A673 (cell line): ENCODE measurements around the gene PPP1R16B.

Experiments used
- EZH2 ChIP-seq: fragments of 200-600 bp; sonication (generic); IDR thresholded peaks from 2 replicates; pipeline ENCODE4 v1.6.1; 2017; ENCODE audit warnings: borderline replicate concordance, low read depth, mild to moderate bottlenecking, mixed read lengths, antibody characterized with exemption, low read length; ENCODE audit not compliant: poor library complexity, severe bottlenecking
- TF ChIP-seq, protein P1 (sequence below): fragments of 300-800, 200-600 bp; sonication (generic); conservative IDR thresholded peaks from 2 replicates; pipeline ENCODE4 v1.5.1; 2017; ENCODE audit warnings: low read depth, mild to moderate bottlenecking, antibody characterized with exemption, low read length, moderate library complexity, mixed read lengths

DNA sequence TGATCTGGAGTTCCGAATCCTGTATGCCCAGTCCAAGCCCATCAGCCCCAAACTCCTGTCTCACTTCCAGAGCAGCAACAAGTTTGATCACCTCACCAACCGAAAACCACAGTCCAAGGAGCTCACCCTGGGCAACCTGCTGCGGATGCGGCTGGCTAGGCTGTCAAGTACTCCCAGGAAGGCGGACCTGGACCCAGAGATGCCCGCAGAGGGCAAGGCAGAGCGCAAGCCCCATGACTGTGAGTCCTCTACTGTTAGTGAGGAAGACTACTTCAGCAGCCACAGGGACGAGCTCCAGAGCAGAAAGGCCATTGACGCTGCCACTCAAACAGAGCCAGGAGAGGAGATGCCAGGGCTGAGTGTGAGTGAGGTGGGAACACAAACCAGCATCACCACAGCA, 146.1 kb downstream of the PPP1R16B start:
- TF ChIP-seq, protein P1, sequence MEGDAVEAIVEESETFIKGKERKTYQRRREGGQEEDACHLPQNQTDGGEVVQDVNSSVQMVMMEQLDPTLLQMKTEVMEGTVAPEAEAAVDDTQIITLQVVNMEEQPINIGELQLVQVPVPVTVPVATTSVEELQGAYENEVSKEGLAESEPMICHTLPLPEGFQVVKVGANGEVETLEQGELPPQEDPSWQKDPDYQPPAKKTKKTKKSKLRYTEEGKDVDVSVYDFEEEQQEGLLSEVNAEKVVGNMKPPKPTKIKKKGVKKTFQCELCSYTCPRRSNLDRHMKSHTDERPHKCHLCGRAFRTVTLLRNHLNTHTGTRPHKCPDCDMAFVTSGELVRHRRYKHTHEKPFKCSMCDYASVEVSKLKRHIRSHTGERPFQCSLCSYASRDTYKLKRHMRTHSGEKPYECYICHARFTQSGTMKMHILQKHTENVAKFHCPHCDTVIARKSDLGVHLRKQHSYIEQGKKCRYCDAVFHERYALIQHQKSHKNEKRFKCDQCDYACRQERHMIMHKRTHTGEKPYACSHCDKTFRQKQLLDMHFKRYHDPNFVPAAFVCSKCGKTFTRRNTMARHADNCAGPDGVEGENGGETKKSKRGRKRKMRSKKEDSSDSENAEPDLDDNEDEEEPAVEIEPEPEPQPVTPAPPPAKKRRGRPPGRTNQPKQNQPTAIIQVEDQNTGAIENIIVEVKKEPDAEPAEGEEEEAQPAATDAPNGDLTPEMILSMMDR, result no peak
- no peak for TF ChIP-seq EZH2
